Measurements from ENCODE around the gene EPN1. TPM values are rescaled to one million over a fixed set of nuclear protein-coding genes. Genes with fewer than 3 reads are reported as not detected.
A peak's percentile ranks its signal among the peaks of the same experiment; 100 is the strongest.

The EPN1 gene
- total and polyA plus RNA-seq, 2 of the 8 experiments (the other 6 are each of a cell fraction or from before 2014, with no cell fraction given): 49.6 to 200 TPM

DNA sequence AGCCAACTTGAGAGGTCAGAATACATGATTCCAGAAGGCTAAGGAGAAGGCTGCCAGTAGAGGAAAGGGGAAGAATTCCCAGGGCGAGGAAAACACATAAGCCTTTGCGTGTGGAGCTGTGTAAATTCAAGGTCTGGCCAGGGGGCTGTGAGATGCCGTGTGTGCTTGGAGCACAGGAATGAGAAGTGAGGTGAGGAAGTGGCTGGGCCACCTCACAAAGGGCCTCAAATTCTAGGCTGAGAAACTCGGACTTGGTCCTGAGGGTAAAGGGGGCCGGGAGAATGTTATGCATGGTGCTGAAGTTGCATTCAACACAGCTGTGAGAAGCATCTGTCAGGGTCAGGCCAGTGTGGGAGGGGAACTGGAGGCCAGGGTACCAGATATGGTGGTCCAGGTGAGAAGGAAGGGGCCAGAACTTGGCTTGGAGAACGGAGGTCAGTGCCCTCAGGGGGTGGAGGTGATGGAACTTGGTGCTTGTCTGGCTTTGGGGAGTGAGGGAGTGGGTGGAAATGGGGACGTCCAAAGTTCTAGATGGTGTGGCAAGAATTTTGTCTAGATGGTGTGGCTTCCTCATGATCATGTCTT lies 39.1 kb upstream of the EPN1 start:
- Histone ChIP-seq H3K18ac (ENCODE audit: extremely low read depth, low read length) (no peak overlapping the region), H2AFZ (ENCODE audit: low read length) (no peak overlapping the region), H3K79me2 (ENCODE audit: control insufficient read depth in 1 of 2, insufficient read depth in 2 of 2, low read length in 2 of 2) (peaks cover 4 to 25% of the 10 kb centered on the region in 2 experiments; a peak in 3 of 4 replicates), H4K91ac (replicated peaks; ENCODE audit: insufficient read length, low read length) (no peak overlapping the region), H3K27me3 (replicated peaks in 1 of 4; ENCODE audit: control insufficient read depth in 3 of 4, extremely low read depth in 1 of 4, insufficient read depth in 3 of 4, low read length in 3 of 4) (no peaks in the 10 kb centered on the region), H3K4ac (replicated peaks; ENCODE audit: insufficient read length, low read depth, low read length) (no peak overlapping the region), H3K36me3 (ENCODE audit: control insufficient read depth in 2 of 4, insufficient read depth in 4 of 4, low read length in 3 of 4) (no peaks in the 10 kb centered on the region), H2BK5ac (ENCODE audit: low read depth, low read length) (no peak overlapping the region), H3K56ac (replicated peaks; ENCODE audit: insufficient read length, low read depth, low read length) (no peak overlapping the region), H3K4me3 (ENCODE audit: extremely low read depth in 1 of 4, insufficient read depth in 2 of 4, low read depth in 3 of 4, low read length in 4 of 4) (peak overlapping the region; percentile 68 to 99 (median 92); a peak in 7 of 8 replicates), H3K23ac (ENCODE audit: insufficient read length) (no peak overlapping the region), H4K8ac (ENCODE audit: extremely low read depth, insufficient read depth, low read length) (peak overlapping the region; percentile 85), H4K5ac (ENCODE audit: insufficient read length, low read depth, low read length) (no peak overlapping the region), H3K4me2 (ENCODE audit: insufficient read depth in 1 of 2, low read depth in 2 of 2, low read length in 2 of 2) (peak overlapping the region; percentile 78 to 91), H3K4me1 (replicated peaks in 1 of 4; ENCODE audit: control insufficient read depth in 3 of 4, insufficient read depth in 4 of 4, low read length in 3 of 4) (peaks cover 6 to 9% (median 7%) of the 10 kb centered on the region in 4 experiments), H4K20me1 (replicated peaks in 1 of 2; ENCODE audit: control insufficient read depth in 1 of 2, insufficient read depth in 2 of 2, low read length in 2 of 2) (peaks cover 3 to 10% of the 10 kb centered on the region in 2 experiments), H2BK15ac (ENCODE audit: low read length) (peak overlapping the region; percentile 46; the same call in 1 of the 2 replicates), H3K14ac (ENCODE audit: insufficient read length) (no peak overlapping the region), H2BK120ac (replicated peaks; ENCODE audit: low read depth, low read length) (no peak overlapping the region), H3K27ac (ENCODE audit: low read depth, low read length) (no peak overlapping the region), H3K79me1 (ENCODE audit: low read depth, low read length) (peaks cover 13% of the 10 kb centered on the region), H2AK5ac (ENCODE audit: low read depth, low read length) (no peak overlapping the region), H3K23me2 (ENCODE audit: low read depth, low read length) (peaks cover 14% of the 10 kb centered on the region), H2BK12ac (ENCODE audit: low read depth, low read length) (no peak overlapping the region), H2BK20ac (ENCODE audit: low read length) (no peak overlapping the region), H3K9ac (replicated peaks in 1 of 4; ENCODE audit: extremely low read depth in 1 of 4, low read depth in 3 of 4, low read length in 3 of 4) (peak overlapping the region in 3 of 4 experiments; percentile 12 to 88 (median 84); a peak in 5 of 7 replicates), H3K9me3 (ENCODE audit: insufficient read depth in 2 of 2, low read depth in 1 of 2, low read length in 1 of 2) (no peaks in the 10 kb centered on the region; a peak in 1 of 4 replicates)
- ChIA-PET CTCF (ENCODE audit: partially characterized antibody) (interaction anchor here (1.4 to 3.8 kb wide), 4 partner anchors 11 to 30 kb away, joined by 7 to 30 read pairs (median 10); partner anchors contain the start of genes CCDC106 and ZNF865), POLR2A (ENCODE audit: partially characterized antibody) (interaction anchor here (0.8 to 8.8 kb wide), 8 partner anchors 10 to 149 kb away, joined by 3 to 96 read pairs (median 4); partner anchors contain the start of genes CCDC106, ZNF581, ZNF784 and ZNF865)
- WGBS, 2 experiments (ENCODE audit: extremely low coverage in 1 of 2, insufficient coverage in 1 of 2, insufficient read length in 1 of 2, insufficient replicate concordance in 2 of 2, low coverage in 1 of 2, low lambda C conversion rate in 2 of 2, missing lambda C conversion rate in 1 of 2): 73% methylated on average over 7 of the region's 7 CpGs; no CpG with 5 or more reads in 1 of the 2 experiments
- FAIRE-seq (no peak), DNase-seq (ENCODE audit: low read depth in 1 of 2, low spot score in 2 of 2) (no peak)
- TF ChIP-seq BRCA1 (IDR thresholded peaks at IDR 0.05; ENCODE audit: low read depth, low read length) (no peak), TBP (IDR thresholded peaks at IDR 0.05; ENCODE audit: low read depth, low read length) (no peak), BCL11A (IDR thresholded peaks at IDR 0.05; ENCODE audit: low read depth in 2 of 2, low read length in 2 of 2) (no peak), CBX5 (IDR thresholded peaks at IDR 0.05; ENCODE audit: low read depth, low read length) (no peak), BACH1 (IDR thresholded peaks at IDR 0.05; ENCODE audit: low read length) (no peak), SUZ12 (IDR thresholded peaks at IDR 0.05; ENCODE audit: low read length) (no peak), SIN3A (conservative IDR thresholded peaks at IDR 0.05 in 1 of 2, IDR thresholded peaks at IDR 0.05 in 1 of 2; ENCODE audit: low read depth in 1 of 2, low read length in 2 of 2) (no peak), GABPA (IDR thresholded peaks at IDR 0.05; ENCODE audit: borderline replicate concordance, insufficient read depth, low read length) (no peak), YY1 (IDR thresholded peaks at IDR 0.05; ENCODE audit: low read depth, low read length) (no peak), CHD1 (IDR thresholded peaks at IDR 0.05; ENCODE audit: low read depth, low read length) (no peak), EGR1 (IDR thresholded peaks at IDR 0.05; ENCODE audit: borderline replicate concordance, low read depth, low read length) (no peak), RXRA (IDR thresholded peaks at IDR 0.05; ENCODE audit: insufficient read depth, low read depth, low read length) (no peak)
- TF ChIP-seq, protein P1, sequence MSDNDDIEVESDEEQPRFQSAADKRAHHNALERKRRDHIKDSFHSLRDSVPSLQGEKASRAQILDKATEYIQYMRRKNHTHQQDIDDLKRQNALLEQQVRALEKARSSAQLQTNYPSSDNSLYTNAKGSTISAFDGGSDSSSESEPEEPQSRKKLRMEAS (IDR thresholded peaks at IDR 0.05): no peak

Measured in H1 (cell line).